Epithelial cell of proximal tubule (primary cell): Measurements from ENCODE around the gene TMCC2. TPM values are rescaled to one million over a fixed set of nuclear protein-coding genes. Genes with fewer than 3 reads are reported as not detected.
A peak's percentile ranks its signal among the peaks of the same experiment; 100 is the strongest.

ENCODE experiments used
- DNase-seq: peaks from one replicate; pipeline ENCODE4 v3.0.0-alpha.2; 2011; ENCODE audit warnings: low read depth
- H3K4me3 ChIP-seq: 2 replicates; pipeline ENCODE4 v1.5.1; 2011; ENCODE audit warnings: low read depth, mild to moderate bottlenecking, low read length
- CTCF ChIP-seq: conservative IDR thresholded peaks from 2 replicates; pipeline ENCODE4 v1.5.1; 2012; ENCODE audit warnings: low read depth, mild to moderate bottlenecking, low read length
- total RNA-seq: library from RNA; depleted of rRNA; stranded (reverse); fragments of >200 nt; gene quantifications from 2 replicates; pipeline ENCODE4 v1.2.3, GENCODE V29; 2015

The TMCC2 gene
- total RNA-seq, 1 donor from 2014 or later = 5.0 TPM

GRCh38 chr1:205312866-205313562, 85.3 kb downstream of the TMCC2 start:
- H3K4me3 ChIP-seq = no peak overlapping the region
- no peak for TF ChIP-seq CTCF
- DNase-seq = no peak

GRCh38 chr1:205313563-205314308, 86.0 kb downstream of the TMCC2 start:
- H3K4me3 ChIP-seq = peak overlapping the region; percentile 10
- DNase-seq = no peak
- TF ChIP-seq CTCF = no peak

GRCh38 chr1:205315008-205315618, 87.4 kb downstream of the TMCC2 start:
- DNase-seq = no peak
- TF ChIP-seq CTCF = no peak
- H3K4me3 ChIP-seq = no peak overlapping the region

- H3K4me3 ChIP-seq = no peak overlapping the region
- DNase-seq = no peak
- TF ChIP-seq CTCF = no peak
Measured at GRCh38 chr1:205316161-205316566, 88.4 kb downstream of the TMCC2 start.

GRCh38 chr1:205317311-205317917, 89.7 kb downstream of the TMCC2 start:
- no peak for DNase-seq
- H3K4me3 ChIP-seq = peak overlapping the region; percentile 59
- peak; percentile 20 for TF ChIP-seq CTCF

- H3K4me3 ChIP-seq = peak overlapping the region; percentile 59
- no peak for DNase-seq
- TF ChIP-seq CTCF = no peak
Measured at GRCh38 chr1:205318231-205318991, 90.7 kb downstream of the TMCC2 start.
